ENCODE results near the gene SREBF1. TPM values are rescaled to one million over a fixed set of nuclear protein-coding genes. Genes with fewer than 3 reads are reported as not detected.

SREBF1 gene
- total and polyA plus RNA-seq, 2 experiments from 2014 or later: 39.6 to 85.3 TPM

DNA sequence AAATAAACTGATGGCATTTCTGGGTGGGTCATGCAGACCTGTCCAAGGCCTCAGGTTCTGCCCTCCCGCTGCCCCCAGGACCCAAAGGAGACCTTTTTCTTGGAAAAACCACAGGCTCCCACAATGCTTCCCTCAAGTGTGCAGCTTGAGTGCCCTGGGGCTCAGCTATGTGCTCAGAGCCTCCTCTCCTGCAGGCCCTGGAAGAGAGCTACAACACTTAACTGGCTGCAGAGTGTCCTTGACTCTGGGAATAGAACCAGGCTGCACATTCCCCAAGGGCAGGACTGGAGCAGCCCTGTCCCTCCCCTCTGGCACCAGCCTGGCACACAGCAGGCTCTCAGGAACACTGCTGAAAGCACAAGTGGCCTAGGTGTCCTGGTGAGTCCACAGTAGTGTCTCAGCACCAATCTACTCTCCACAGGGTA, 4.8 kb upstream of the SREBF1 start (continued):
- TF ChIP-seq, protein P1, sequence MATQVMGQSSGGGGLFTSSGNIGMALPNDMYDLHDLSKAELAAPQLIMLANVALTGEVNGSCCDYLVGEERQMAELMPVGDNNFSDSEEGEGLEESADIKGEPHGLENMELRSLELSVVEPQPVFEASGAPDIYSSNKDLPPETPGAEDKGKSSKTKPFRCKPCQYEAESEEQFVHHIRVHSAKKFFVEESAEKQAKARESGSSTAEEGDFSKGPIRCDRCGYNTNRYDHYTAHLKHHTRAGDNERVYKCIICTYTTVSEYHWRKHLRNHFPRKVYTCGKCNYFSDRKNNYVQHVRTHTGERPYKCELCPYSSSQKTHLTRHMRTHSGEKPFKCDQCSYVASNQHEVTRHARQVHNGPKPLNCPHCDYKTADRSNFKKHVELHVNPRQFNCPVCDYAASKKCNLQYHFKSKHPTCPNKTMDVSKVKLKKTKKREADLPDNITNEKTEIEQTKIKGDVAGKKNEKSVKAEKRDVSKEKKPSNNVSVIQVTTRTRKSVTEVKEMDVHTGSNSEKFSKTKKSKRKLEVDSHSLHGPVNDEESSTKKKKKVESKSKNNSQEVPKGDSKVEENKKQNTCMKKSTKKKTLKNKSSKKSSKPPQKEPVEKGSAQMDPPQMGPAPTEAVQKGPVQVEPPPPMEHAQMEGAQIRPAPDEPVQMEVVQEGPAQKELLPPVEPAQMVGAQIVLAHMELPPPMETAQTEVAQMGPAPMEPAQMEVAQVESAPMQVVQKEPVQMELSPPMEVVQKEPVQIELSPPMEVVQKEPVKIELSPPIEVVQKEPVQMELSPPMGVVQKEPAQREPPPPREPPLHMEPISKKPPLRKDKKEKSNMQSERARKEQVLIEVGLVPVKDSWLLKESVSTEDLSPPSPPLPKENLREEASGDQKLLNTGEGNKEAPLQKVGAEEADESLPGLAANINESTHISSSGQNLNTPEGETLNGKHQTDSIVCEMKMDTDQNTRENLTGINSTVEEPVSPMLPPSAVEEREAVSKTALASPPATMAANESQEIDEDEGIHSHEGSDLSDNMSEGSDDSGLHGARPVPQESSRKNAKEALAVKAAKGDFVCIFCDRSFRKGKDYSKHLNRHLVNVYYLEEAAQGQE (IDR thresholded peaks at IDR 0.05; ENCODE audit: unreplicated experiment): no peak
- no peak for TF ChIP-seq EZH2phosphoT487 (IDR thresholded peaks at IDR 0.05; ENCODE audit: unreplicated experiment)
- TF ChIP-seq POLR2AphosphoS5 (IDR thresholded peaks at IDR 0.05; ENCODE audit: low read depth): no peak

DNA sequence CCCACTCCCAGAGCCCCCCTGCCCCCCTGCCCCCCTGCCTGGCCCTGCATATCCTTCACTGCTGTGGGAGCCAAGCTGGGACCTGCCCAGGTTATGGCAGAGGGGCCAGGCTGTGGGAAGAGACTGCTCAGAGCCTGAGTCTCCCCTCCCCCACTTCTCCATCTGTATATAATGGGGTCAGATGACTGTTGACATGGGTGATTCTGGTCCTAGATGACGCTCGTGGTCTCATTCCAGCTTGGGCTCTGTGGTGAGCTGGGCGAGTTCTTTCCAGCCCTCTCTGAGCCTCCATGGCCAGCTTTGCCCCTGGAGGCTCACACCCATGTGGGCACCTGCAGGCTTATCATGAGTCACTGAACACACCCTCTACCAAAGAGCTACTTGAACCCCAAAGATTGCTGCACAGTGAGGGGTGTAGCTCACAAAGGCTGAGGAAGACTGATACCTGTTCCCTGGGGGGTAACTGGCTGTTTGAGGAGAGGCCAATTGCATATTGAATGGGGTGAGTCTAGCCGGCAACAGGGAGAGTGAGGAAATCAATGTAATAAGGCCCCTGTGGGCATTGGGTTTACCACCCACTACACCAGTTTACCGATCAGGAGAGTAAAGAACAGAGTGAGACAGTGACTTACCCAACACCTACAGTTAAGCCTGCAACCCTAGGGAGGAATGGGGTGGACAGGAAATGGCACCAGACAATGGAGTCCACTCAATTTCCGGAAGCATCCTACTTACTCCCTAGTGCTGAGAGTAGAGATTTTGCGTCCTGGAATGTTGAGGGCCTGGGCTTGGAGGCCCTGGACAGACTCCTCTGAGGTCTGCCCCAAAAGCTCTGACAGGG, 4.2 kb upstream of the SREBF1 start:
- Mint-ChIP-seq H3K4me1 (peaks cover 61% of the 10 kb centered on the region), H3K27me3 (ENCODE audit: insufficient read depth, low read depth, poor library complexity) (peaks cover 38% of the 10 kb centered on the region), H3K27ac (peak overlapping the region; percentile 98), H3K9me3 (no peaks in the 10 kb centered on the region; the same call in 2 of the 3 replicates), H3K36me3 (ENCODE audit: low read depth) (peaks cover under 1% of the 10 kb centered on the region; the same call in 2 of the 3 replicates), H3K4me3 (peak overlapping the region; percentile 36)
- Histone ChIP-seq H3K36me3 (ENCODE audit: insufficient read depth) (no peaks in the 10 kb centered on the region), H3F3A (replicated peaks; ENCODE audit: low read depth) (peaks cover 26% of the 10 kb centered on the region), H3K27ac (ENCODE audit: low read depth) (peak overlapping the region; percentile 98), H3K4me1 (ENCODE audit: insufficient read depth) (peaks cover 41% of the 10 kb centered on the region), H2AFZ (no peak overlapping the region), H3K4me3 (peak overlapping the region; percentile 70), H3K79me2 (replicated peaks; ENCODE audit: insufficient read depth) (peaks cover 2% of the 10 kb centered on the region), H4K20me1 (replicated peaks; ENCODE audit: insufficient read depth) (no peaks in the 10 kb centered on the region), H3K27me3 (ENCODE audit: insufficient read depth) (no peaks in the 10 kb centered on the region), H3K4me2 (peak overlapping the region; percentile 93), H3K9me2 (ENCODE audit: insufficient read depth) (no peaks in the 10 kb centered on the region)
- ATAC-seq (peak; percentile 0), DNase-seq (ENCODE audit: low spot score) (peak; percentile 30)
- TF ChIP-seq, protein P2, sequence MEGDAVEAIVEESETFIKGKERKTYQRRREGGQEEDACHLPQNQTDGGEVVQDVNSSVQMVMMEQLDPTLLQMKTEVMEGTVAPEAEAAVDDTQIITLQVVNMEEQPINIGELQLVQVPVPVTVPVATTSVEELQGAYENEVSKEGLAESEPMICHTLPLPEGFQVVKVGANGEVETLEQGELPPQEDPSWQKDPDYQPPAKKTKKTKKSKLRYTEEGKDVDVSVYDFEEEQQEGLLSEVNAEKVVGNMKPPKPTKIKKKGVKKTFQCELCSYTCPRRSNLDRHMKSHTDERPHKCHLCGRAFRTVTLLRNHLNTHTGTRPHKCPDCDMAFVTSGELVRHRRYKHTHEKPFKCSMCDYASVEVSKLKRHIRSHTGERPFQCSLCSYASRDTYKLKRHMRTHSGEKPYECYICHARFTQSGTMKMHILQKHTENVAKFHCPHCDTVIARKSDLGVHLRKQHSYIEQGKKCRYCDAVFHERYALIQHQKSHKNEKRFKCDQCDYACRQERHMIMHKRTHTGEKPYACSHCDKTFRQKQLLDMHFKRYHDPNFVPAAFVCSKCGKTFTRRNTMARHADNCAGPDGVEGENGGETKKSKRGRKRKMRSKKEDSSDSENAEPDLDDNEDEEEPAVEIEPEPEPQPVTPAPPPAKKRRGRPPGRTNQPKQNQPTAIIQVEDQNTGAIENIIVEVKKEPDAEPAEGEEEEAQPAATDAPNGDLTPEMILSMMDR (conservative IDR thresholded peaks at IDR 0.05; ENCODE audit: low read depth in 2 of 2): no peak
- TF ChIP-seq, protein P3, sequence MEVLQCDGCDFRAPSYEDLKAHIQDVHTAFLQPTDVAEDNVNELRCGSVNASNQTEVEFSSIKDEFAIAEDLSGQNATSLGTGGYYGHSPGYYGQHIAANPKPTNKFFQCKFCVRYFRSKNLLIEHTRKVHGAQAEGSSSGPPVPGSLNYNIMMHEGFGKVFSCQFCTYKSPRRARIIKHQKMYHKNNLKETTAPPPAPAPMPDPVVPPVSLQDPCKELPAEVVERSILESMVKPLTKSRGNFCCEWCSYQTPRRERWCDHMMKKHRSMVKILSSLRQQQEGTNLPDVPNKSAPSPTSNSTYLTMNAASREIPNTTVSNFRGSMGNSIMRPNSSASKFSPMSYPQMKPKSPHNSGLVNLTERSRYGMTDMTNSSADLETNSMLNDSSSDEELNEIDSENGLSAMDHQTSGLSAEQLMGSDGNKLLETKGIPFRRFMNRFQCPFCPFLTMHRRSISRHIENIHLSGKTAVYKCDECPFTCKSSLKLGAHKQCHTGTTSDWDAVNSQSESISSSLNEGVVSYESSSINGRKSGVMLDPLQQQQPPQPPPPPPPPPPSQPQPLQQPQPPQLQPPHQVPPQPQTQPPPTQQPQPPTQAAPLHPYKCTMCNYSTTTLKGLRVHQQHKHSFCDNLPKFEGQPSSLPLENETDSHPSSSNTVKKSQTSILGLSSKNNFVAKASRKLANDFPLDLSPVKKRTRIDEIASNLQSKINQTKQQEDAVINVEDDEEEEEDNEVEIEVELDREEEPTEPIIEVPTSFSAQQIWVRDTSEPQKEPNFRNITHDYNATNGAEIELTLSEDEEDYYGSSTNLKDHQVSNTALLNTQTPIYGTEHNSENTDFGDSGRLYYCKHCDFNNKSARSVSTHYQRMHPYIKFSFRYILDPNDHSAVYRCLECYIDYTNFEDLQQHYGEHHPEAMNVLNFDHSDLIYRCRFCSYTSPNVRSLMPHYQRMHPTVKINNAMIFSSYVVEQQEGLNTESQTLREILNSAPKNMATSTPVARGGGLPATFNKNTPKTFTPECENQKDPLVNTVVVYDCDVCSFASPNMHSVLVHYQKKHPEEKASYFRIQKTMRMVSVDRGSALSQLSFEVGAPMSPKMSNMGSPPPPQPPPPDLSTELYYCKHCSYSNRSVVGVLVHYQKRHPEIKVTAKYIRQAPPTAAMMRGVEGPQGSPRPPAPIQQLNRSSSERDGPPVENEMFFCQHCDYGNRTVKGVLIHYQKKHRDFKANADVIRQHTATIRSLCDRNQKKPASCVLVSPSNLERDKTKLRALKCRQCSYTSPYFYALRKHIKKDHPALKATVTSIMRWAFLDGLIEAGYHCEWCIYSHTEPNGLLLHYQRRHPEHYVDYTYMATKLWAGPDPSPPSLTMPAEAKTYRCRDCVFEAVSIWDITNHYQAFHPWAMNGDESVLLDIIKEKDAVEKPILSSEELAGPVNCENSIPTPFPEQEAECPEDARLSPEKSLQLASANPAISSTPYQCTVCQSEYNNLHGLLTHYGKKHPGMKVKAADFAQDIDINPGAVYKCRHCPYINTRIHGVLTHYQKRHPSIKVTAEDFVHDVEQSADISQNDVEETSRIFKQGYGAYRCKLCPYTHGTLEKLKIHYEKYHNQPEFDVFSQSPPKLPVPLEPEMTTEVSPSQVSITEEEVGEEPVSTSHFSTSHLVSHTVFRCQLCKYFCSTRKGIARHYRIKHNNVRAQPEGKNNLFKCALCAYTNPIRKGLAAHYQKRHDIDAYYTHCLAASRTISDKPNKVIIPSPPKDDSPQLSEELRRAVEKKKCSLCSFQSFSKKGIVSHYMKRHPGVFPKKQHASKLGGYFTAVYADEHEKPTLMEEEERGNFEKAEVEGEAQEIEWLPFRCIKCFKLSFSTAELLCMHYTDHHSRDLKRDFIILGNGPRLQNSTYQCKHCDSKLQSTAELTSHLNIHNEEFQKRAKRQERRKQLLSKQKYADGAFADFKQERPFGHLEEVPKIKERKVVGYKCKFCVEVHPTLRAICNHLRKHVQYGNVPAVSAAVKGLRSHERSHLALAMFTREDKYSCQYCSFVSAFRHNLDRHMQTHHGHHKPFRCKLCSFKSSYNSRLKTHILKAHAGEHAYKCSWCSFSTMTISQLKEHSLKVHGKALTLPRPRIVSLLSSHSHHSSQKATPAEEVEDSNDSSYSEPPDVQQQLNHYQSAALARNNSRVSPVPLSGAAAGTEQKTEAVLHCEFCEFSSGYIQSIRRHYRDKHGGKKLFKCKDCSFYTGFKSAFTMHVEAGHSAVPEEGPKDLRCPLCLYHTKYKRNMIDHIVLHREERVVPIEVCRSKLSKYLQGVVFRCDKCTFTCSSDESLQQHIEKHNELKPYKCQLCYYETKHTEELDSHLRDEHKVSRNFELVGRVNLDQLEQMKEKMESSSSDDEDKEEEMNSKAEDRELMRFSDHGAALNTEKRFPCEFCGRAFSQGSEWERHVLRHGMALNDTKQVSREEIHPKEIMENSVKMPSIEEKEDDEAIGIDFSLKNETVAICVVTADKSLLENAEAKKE (CRISPR knock-in tag; IDR thresholded peaks at IDR 0.05): no peak
- no peak for TF ChIP-seq ZNF114 (CRISPR knock-in tag; IDR thresholded peaks at IDR 0.05)
- TF ChIP-seq, protein P1 (IDR thresholded peaks at IDR 0.05; ENCODE audit: unreplicated experiment): no peak
- no peak for TF ChIP-seq JUNB (IDR thresholded peaks at IDR 0.05; ENCODE audit: unreplicated experiment)
- no peak for TF ChIP-seq NANOG (IDR thresholded peaks at IDR 0.05; ENCODE audit: borderline replicate concordance)
